Measurements from ENCODE around the gene IL12B. TPM values are rescaled to one million over a fixed set of nuclear protein-coding genes. Genes with fewer than 3 reads are reported as not detected.
A peak's percentile ranks its signal among the peaks of the same experiment; 100 is the strongest.

IL12B gene
- total and polyA plus RNA-seq, 12 donors = not detected

GRCh38 chr5:159341145-159341544, 10.9 kb upstream of the IL12B start:
- WGBS, 4 donors = 90 to 98% (median 95%) methylated on average over 2 of the region's 2 CpGs
- intact Hi-C loops (cut with DNase I) = no loop called here

DNA sequence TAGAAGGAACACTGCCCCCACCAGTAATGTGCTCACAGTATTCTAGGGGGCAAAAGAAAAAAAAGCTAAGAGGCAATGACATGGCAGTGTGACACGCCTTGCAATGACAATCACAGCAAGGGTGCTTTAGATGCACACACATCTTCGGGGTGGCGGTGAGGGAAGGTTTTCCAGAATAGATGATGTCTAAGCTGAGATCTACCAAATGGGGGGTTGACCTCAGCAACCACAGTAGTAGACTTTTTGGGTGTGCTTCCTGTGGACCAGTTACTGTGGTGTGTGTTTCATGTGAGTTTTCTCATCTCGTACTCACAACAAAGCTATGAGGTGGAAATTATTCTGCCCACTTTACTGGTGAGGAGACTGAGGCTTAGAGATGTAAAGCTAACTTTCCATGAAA, 10.2 kb upstream of the IL12B start:
- no peaks in the 10 kb centered on the region for H3K27me3 ChIP-seq
- intact Hi-C loops (cut with DNase I) = no loop called here
- H3K27ac ChIP-seq = no peak overlapping the region
- DNase-seq = no peak
- WGBS, 4 donors = 94 to 98% (median 95%) methylated on average over 4 of the region's 4 CpGs
- H3K4me1 ChIP-seq (replicated peaks in 1 of 2) = peaks cover 0 to 16% of the 10 kb centered on the region in 2 donors
- no peak overlapping the region for H3K4me3 ChIP-seq
- no peaks in the 10 kb centered on the region for H3K36me3 ChIP-seq (replicated peaks in 1 of 2)
- peaks cover 0 to 4% (median 0%) of the 10 kb centered on the region in 3 donors for H3K9me3 ChIP-seq (replicated peaks in 1 of 3)
- TF ChIP-seq POLR2A (IDR thresholded peaks at IDR 0.05) = no peak
- TF ChIP-seq, protein P1, sequence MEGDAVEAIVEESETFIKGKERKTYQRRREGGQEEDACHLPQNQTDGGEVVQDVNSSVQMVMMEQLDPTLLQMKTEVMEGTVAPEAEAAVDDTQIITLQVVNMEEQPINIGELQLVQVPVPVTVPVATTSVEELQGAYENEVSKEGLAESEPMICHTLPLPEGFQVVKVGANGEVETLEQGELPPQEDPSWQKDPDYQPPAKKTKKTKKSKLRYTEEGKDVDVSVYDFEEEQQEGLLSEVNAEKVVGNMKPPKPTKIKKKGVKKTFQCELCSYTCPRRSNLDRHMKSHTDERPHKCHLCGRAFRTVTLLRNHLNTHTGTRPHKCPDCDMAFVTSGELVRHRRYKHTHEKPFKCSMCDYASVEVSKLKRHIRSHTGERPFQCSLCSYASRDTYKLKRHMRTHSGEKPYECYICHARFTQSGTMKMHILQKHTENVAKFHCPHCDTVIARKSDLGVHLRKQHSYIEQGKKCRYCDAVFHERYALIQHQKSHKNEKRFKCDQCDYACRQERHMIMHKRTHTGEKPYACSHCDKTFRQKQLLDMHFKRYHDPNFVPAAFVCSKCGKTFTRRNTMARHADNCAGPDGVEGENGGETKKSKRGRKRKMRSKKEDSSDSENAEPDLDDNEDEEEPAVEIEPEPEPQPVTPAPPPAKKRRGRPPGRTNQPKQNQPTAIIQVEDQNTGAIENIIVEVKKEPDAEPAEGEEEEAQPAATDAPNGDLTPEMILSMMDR (IDR thresholded peaks at IDR 0.05) = no peak

More at GRCh38 chr5:159341145-159341544, 10.9 kb upstream of the IL12B start:
- Histone ChIP-seq H3K36me3 (replicated peaks in 1 of 2) (no peaks in the 10 kb centered on the region), H3K4me3 (no peak overlapping the region), H3K9me3 (replicated peaks in 1 of 3) (peaks cover 0 to 4% (median 0%) of the 10 kb centered on the region in 3 donors), H3K27me3 (no peaks in the 10 kb centered on the region), H3K4me1 (replicated peaks in 1 of 2) (peaks cover 0 to 16% of the 10 kb centered on the region in 2 donors), H3K27ac (peak overlapping the region in 1 of 5 donors; percentile 48)
- no peak for TF ChIP-seq POLR2A (IDR thresholded peaks at IDR 0.05)
- TF ChIP-seq, protein P1 (IDR thresholded peaks at IDR 0.05) = no peak
- no peak for DNase-seq

- DNase-seq = no peak
- no peak overlapping the region for H3K4me3 ChIP-seq
- intact Hi-C loops (cut with DNase I) = no loop called here
Observed at GRCh38 chr5:159339460-159339859, 9.2 kb upstream of the IL12B start.

DNA sequence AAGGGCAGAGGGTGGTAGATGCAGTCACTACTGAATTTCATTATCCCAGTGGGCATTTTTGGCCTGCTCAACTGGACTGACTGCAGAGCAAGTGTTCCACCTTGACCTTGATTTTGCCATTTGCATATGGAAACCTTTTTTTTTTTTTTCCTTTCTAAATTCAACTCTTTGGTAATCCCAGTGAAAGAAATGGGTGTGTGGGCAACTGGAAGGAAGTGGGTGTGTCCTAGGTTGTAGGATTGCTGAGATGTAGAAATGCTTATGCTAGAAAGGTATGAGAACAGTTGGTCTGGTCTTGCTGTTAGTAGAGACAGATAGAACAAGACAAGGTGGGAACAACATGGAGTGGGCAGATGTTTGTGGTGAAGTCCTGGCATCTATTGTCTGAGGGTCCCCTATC, 7.8 kb upstream of the IL12B start:
- H3K27me3 ChIP-seq = no peaks in the 10 kb centered on the region
- H3K4me1 ChIP-seq (replicated peaks in 1 of 2) = peaks cover 0 to 16% of the 10 kb centered on the region in 2 donors
- TF ChIP-seq POLR2A (IDR thresholded peaks at IDR 0.05) = no peak
- TF ChIP-seq, protein P1 (IDR thresholded peaks at IDR 0.05) = no peak
- no peak overlapping the region for H3K27ac ChIP-seq
- no peaks in the 10 kb centered on the region for H3K9me3 ChIP-seq (replicated peaks in 1 of 3)
- H3K4me3 ChIP-seq = no peak overlapping the region
- intact Hi-C loops (cut with DNase I) = no loop called here
- DNase-seq = no peak
- H3K36me3 ChIP-seq (replicated peaks in 1 of 2) = no peaks in the 10 kb centered on the region

More at GRCh38 chr5:159339460-159339859, 9.2 kb upstream of the IL12B start:
- TF ChIP-seq POLR2A (IDR thresholded peaks at IDR 0.05) = no peak
- TF ChIP-seq, protein P1 (IDR thresholded peaks at IDR 0.05) = no peak
- peaks cover 0 to 16% of the 10 kb centered on the region in 2 donors for H3K4me1 ChIP-seq (replicated peaks in 1 of 2)
- no peaks in the 10 kb centered on the region for H3K27me3 ChIP-seq
- no peak overlapping the region for H3K27ac ChIP-seq
- 81 to 92% (median 87%) methylated on average over 2 of the region's 2 CpGs for WGBS, 4 donors
- peaks cover 0 to 2% (median 0%) of the 10 kb centered on the region in 3 donors for H3K9me3 ChIP-seq (replicated peaks in 1 of 3)
- H3K36me3 ChIP-seq (replicated peaks in 1 of 2) = no peaks in the 10 kb centered on the region

Data from adrenal gland (tissue), 12 donors.